IMR-90 (cell line): ENCODE results near the gene EIF4EBP2. TPM values are rescaled to one million over a fixed set of nuclear protein-coding genes. Genes with fewer than 3 reads are reported as not detected.

ENCODE experiments used
- ATAC-seq: fragments of 200-7000 bp; cut with Tn5 transposase; 2 replicates; pipeline ENCODE4 v1.9.1; 2020; ENCODE audit warnings: low read depth, mild to moderate bottlenecking, moderate library complexity
- BruUV-seq: library from RNA; stranded (reverse); fragments of 400-500 nt; replicated peaks from 2 replicates; lab custom pipeline; 2021; lab: Mats Ljungman, UMichigan
- CTCF ChIA-PET: fragments of 300-600 bp; formaldehyde crosslinking; extraction: SDS; loops from one replicate; lab custom pipeline; 2021; ENCODE audit warnings: antibody characterized with exemption; lab: Yijun Ruan, JAX
- POLR2A ChIA-PET: fragments of 300-600 bp; sonication (Branson Sonifier 250); formaldehyde crosslinking; loops from one replicate; lab custom pipeline; 2022; ENCODE audit warnings: antibody characterized with exemption; ENCODE audit not compliant: unreplicated experiment; lab: Charles Lee
- DNase-seq: peaks from one replicate; pipeline ENCODE4 v3.0.0; 2013
- H2AFZ ChIP-seq: replicated peaks from 2 replicates; pipeline ENCODE3; 2013; ENCODE audit warnings: low read length, mild to moderate bottlenecking; ENCODE audit not compliant: poor library complexity
- H2AK5ac ChIP-seq: 2 replicates; pipeline ENCODE4 v1.6.1; 2013; ENCODE audit warnings: low read depth, low read length, inconsistent platforms
- H2AK9ac ChIP-seq: replicated peaks from 2 replicates; pipeline ENCODE3; 2013; ENCODE audit warnings: mild to moderate bottlenecking, low read depth, low read length, moderate library complexity; ENCODE audit not compliant: poor library complexity
- H2BK120ac ChIP-seq: 2 replicates; pipeline ENCODE4 v1.6.1; 2013; ENCODE audit warnings: low read depth, low read length, inconsistent platforms
- H2BK15ac ChIP-seq: 3 replicates; pipeline ENCODE4 v1.6.1; 2013; ENCODE audit warnings: low read depth, low read length, inconsistent platforms
- H2BK20ac ChIP-seq: 2 replicates; pipeline ENCODE4 v1.6.1; 2013; ENCODE audit warnings: low read depth, mild to moderate bottlenecking, inconsistent platforms, low read length, moderate library complexity
- H2BK5ac ChIP-seq: 2 replicates; pipeline ENCODE4 v1.6.1; 2013; ENCODE audit warnings: mild to moderate bottlenecking, low read depth, low read length, inconsistent platforms; ENCODE audit not compliant: poor library complexity, severe bottlenecking
- H3K14ac ChIP-seq: replicated peaks from 2 replicates; pipeline ENCODE4 v1.6.1; 2013; ENCODE audit warnings: low read depth, low read length, inconsistent platforms
- H3K18ac ChIP-seq: 2 replicates; pipeline ENCODE4 v1.6.1; 2013; ENCODE audit warnings: low read depth, low read length, control low read depth
- H3K23ac ChIP-seq: 2 replicates; pipeline ENCODE4 v1.6.1; 2013; ENCODE audit warnings: low read depth, low read length, inconsistent platforms
- H3K27ac ChIP-seq: 2 replicates; pipeline ENCODE4 v1.5.1; 2013; ENCODE audit warnings: mild to moderate bottlenecking, control low read depth, low read length; ENCODE audit not compliant: insufficient read depth
- H3K27me3 ChIP-seq: 2 replicates; pipeline ENCODE4 v1.6.1; 2013; ENCODE audit warnings: low read length; ENCODE audit not compliant: control insufficient read depth, insufficient read depth
- H3K36me3 ChIP-seq: 2 replicates; pipeline ENCODE4 v1.6.1; 2013; ENCODE audit warnings: low read length, mixed read lengths; ENCODE audit not compliant: control insufficient read depth, insufficient read depth
- H3K4ac ChIP-seq: 2 replicates; pipeline ENCODE4 v1.6.1; 2013; ENCODE audit warnings: low read depth, low read length, inconsistent platforms
- H3K4me1 ChIP-seq: 2 replicates; pipeline ENCODE4 v1.6.1; 2013; ENCODE audit warnings: low read length, mixed read lengths; ENCODE audit not compliant: control insufficient read depth, insufficient read depth
- H3K4me2 ChIP-seq: 2 replicates; pipeline ENCODE4 v1.6.1; 2013; ENCODE audit warnings: low read depth, mild to moderate bottlenecking, control low read depth, low read length, moderate library complexity
- H3K4me3 ChIP-seq: 2 replicates; pipeline ENCODE4 v1.5.1; 2013; ENCODE audit warnings: low read depth, mild to moderate bottlenecking, control low read depth, low read length, moderate library complexity; ENCODE audit not compliant: insufficient read depth
- H3K56ac ChIP-seq: 2 replicates; pipeline ENCODE4 v1.6.1; 2013; ENCODE audit warnings: low read length, inconsistent platforms; ENCODE audit not compliant: insufficient read depth; ENCODE audit errors: extremely low read depth
- H3K79me1 ChIP-seq, 2 experiments: 2 replicates each; pipeline ENCODE4 v1.6.1; 2013; ENCODE audit warnings: low read length in 2 of 2, inconsistent platforms in 1 of 2, low read depth in 1 of 2
- H3K9ac ChIP-seq: 2 replicates; pipeline ENCODE4 v1.6.1; 2013; ENCODE audit warnings: low read depth, low read length, control low read depth
- H3K9me1 ChIP-seq: 2 replicates; pipeline ENCODE4 v1.6.1; 2013; ENCODE audit warnings: low read length, inconsistent platforms; ENCODE audit not compliant: insufficient read depth
- H3K9me3 ChIP-seq: 2 replicates; pipeline ENCODE4 v1.6.1; 2013; ENCODE audit warnings: low read length; ENCODE audit not compliant: control insufficient read depth, insufficient read depth
- H4K20me1 ChIP-seq: 2 replicates; pipeline ENCODE4 v1.6.1; 2013; ENCODE audit warnings: low read length, inconsistent platforms; ENCODE audit not compliant: insufficient read depth
- H4K5ac ChIP-seq: 2 replicates; pipeline ENCODE4 v1.6.1; 2013; ENCODE audit warnings: mild to moderate bottlenecking, low read depth, low read length, control low read depth
- H4K8ac ChIP-seq, 2 experiments: 2 replicates each; pipeline ENCODE4 v1.6.1; 2013; ENCODE audit warnings: low read depth in 2 of 2, low read length in 2 of 2, control low read depth in 1 of 2, inconsistent platforms in 1 of 2
- H4K91ac ChIP-seq: 2 replicates; pipeline ENCODE4 v1.6.1; 2013; ENCODE audit warnings: low read depth, low read length, inconsistent platforms; ENCODE audit not compliant: insufficient read depth
- CEBPB ChIP-seq: IDR thresholded peaks from 2 replicates; pipeline ENCODE4 v1.6.1; 2012; ENCODE audit warnings: low read depth, low read length, improper control_type of control experiment
- RCOR1 ChIP-seq: IDR thresholded peaks from 2 replicates; pipeline ENCODE4 v1.6.1; 2012; ENCODE audit warnings: mild to moderate bottlenecking, low read length, improper control_type of control experiment; ENCODE audit not compliant: insufficient replicate concordance
- WGBS, 2 experiments: methylation state at CpG; one replicate each; pipeline versions ENCODE4 v1.1.5 to v1.1.7; 2013; ENCODE audit warnings: missing lambda C conversion rate in 2 of 2; ENCODE audit not compliant: insufficient read length in 1 of 2; ENCODE audit errors: extremely low coverage in 2 of 2; 5-methylcytosine and 5-hydroxymethylcytosine counted together
- dilution Hi-C: fragments of 300-500 bp; cut with HindIII; formaldehyde crosslinking; loops from one replicate; pipeline ENCODE4 v1.14.3; 2018; ENCODE audit warnings: low sequenced_read_pairs; ENCODE audit not compliant: unreplicated experiment
- in situ Hi-C: fragments of 300-500 bp; cut with MboI; formaldehyde crosslinking; loops from 3 replicates; pipeline ENCODE4 v1.14.3; 2019; ENCODE audit warnings: low sequenced_read_pairs, inconsistent platforms, mixed read lengths
- intact Hi-C: fragments of 100-400 bp; cut with micrococcal nuclease; formaldehyde crosslinking; loops from 2 replicates; pipeline ENCODE4 v1.10.0; 2022
- polyA plus RNA-seq, 3 experiments: library from polyadenylated mRNA; depleted of rRNA; stranded (reverse); fragments of >200 nt; gene quantifications; 2 replicates each; pipeline ENCODE4 v1.2.3, GENCODE V29; 2012; ENCODE audit warnings: low replicate concordance in 1 of 3
- total RNA-seq: library from RNA; depleted of rRNA; stranded (reverse); fragments of >200 nt; gene quantifications from 2 replicates; pipeline ENCODE4 v1.2.3, GENCODE V29; 2012

The EIF4EBP2 gene
- total and polyA plus RNA-seq, 2 of the 4 experiments (the other 2 are of a cell fraction) = 13.7 to 15.6 TPM

DNA sequence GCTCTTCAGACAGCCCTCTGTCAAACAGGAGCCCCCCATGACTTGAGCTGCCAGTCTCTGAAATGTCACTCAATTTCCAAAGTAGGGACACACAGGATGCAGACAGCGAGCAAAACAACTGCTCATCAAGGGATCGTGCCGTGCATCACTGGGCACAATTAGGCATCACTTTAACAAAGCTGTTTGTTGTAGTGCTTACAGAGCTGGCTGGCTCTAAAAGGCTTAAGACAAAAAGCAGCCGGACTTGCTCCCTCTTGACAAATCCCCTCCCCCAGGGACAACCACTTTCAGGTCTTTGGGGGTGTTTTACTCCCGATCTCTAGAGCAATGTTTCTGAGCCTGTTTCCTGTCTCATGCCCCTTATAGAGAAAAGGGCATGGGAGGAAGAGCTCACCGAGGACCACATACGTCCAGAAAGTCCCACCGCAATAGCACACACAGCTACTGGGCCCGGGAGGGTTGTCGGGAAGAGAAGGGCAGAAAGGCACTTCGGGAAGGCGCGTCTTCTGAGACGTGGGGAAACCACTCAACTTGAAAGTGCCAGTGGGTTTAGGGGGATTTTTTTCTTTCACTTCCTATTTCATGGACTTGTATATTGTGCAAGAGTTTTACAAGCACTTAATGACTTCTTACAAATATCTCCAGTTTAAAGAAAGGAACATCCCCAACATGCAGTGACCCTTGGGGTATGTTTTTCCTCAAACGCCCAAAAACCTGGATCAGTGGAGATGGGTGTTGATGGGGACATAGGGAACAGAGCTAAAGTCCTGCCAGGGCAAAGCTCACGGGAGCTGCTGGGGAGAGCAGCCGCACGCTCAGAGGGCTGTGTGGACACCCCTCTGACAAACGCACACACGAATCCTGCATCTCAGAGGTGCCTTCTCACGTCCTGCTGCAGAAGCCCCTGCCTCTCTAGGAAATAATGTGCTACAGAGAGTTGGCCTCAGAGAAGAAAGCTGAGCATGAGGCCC, 48.6 kb upstream of the EIF4EBP2 start:
- no peak for DNase-seq
- ChIA-PET POLR2A (no interaction called here), CTCF (no interaction called here)
- Histone ChIP-seq H2AFZ (no peak overlapping the region), H3K27me3 (no peaks in the 10 kb centered on the region), H3K56ac (no peak overlapping the region), H3K79me1 (peaks cover 3 to 8% of the 10 kb centered on the region in 2 experiments; a peak in 2 of 4 replicates), H4K8ac (peak overlapping the region in 1 of 2 experiments; percentile 10; a peak in 1 of 4 replicates), H3K14ac (no peak overlapping the region), H3K36me3 (no peaks in the 10 kb centered on the region), H2BK120ac (peak overlapping the region; percentile 24; the same call in 1 of the 2 replicates), H2AK9ac (no peak overlapping the region), H4K5ac (peak overlapping the region; percentile 26; the same call in 1 of the 2 replicates), H3K4me1 (peaks cover 20% of the 10 kb centered on the region), H2AK5ac (peak overlapping the region; percentile 64), H3K4me3 (no peak overlapping the region), H3K9me3 (no peaks in the 10 kb centered on the region), H3K9me1 (peaks cover 17% of the 10 kb centered on the region), H3K4me2 (no peak overlapping the region; the same call in 1 of the 2 replicates), H4K20me1 (peaks cover 8% of the 10 kb centered on the region; the same call in 1 of the 2 replicates), H2BK20ac (no peak overlapping the region), H2BK5ac (no peak overlapping the region), H3K4ac (0 out of 2 replicates have a peak overlapping the region, but pooled peaks have one; percentile 7), H3K9ac (no peak overlapping the region), H3K18ac (peak overlapping the region; percentile 76; the same call in 1 of the 2 replicates), H3K27ac (no peak overlapping the region), H4K91ac (peak overlapping the region; percentile 14; the same call in 1 of the 2 replicates), H3K23ac (no peak overlapping the region), H2BK15ac (no peak overlapping the region; the same call in 2 of the 3 replicates)
- no peak for ATAC-seq
- BruUV-seq = no TSS peak
- intact Hi-C loops = no loop called here
- in situ Hi-C loops = no loop called here
- WGBS, 2 experiments = 81% methylated on average over 8 of the region's 21 CpGs; no CpG with 5 or more reads in 1 of the 2 experiments
- TF ChIP-seq CEBPB (peak; percentile 69), RCOR1 (no peak)
- dilution Hi-C loops = no loop called here
